ENCODE results near the gene KIF4A.

The KIF4A gene

DNA sequence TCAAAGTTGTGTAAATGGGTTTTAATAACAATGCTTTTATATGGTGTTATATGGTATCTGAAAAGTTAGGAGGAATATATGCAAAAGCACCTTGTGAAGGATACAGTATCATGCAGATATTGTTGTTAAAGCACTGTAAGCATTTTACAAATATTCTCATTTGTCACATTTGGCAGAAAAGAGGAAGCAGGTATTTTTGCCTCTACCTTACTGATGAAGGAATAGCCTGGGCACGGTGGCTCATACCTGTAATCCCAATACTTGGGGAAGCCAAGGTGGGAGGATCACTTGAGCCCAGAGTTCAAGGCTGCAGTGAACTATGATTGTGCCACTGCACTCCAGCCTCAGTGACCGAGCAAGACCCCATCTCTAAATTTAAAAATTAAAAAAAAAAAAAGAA, 121.0 kb downstream of the KIF4A start:
- DNase-seq: no peak

DNA sequence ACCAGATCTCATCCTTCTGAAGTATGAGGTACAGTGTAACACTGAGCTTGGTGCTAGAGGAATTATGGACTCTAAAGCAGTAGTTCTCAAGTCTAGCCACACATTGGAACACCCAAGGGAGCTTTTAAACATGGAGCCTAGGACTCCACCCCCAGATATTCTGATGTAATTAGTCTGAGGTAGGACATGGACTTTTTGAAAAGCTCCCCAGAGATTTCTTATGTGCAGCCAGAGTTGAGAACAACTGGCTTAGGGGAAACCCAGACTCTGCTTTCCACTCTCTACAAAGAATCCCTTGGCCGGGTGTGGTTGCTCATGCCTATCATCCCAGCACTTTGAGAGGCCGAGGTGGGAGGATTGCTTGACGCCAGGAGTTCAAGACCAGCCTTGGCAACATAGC, 121.6 kb downstream of the KIF4A start:
- no peak for DNase-seq

DNA sequence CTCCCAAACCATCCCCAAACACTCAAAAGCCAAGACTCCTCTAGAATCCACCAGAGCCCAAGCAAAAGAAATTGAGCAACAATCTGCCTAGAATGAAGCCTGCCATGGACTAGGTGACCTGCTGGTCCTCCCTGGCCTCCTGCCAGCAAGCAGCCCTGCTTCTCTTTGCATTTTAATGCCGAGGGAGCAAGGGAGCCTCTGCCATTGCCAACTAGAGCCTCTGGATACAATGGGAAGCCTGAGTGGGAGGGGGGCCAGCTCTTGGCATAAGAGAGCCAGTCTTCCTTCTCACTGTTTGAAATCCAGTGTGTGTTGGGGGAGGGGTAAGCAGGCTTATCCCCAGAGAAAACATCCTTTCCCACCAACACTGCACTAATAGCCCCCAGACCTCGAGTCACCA, 131.7 kb downstream of the KIF4A start:
- DNase-seq: no peak

DNA sequence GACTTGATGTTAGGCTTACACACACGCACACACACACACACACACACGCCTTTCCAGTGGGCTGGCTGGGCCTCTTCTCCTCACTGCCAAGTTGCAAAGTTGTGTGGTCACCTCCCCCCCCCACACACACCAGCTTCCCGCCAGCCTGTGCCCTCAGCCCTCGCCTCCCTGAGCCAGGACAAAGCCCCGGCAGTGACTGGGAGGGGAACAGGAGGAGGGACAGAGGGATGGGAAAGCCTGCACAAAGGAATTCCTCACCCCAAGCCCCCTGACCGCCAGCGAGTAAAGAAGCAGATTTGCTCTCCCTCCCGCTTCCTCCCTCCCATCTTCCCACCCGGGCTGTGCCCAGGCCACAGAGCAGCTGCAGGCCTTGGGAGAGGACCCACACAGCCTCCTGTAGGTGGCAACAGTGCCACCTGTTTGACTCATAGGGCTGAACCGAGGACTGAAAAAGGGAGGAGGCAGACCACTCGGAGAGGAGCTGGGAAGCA, 133.0 kb downstream of the KIF4A start, which contains the start of gene GDPD2:
TSS of gene GDPD2 (plus strand) at position 464 of the 491 bp plus-strand sequence. CDS start 1,671 bp downstream, outside the sequence.
- DNase-seq: no peak

DNA sequence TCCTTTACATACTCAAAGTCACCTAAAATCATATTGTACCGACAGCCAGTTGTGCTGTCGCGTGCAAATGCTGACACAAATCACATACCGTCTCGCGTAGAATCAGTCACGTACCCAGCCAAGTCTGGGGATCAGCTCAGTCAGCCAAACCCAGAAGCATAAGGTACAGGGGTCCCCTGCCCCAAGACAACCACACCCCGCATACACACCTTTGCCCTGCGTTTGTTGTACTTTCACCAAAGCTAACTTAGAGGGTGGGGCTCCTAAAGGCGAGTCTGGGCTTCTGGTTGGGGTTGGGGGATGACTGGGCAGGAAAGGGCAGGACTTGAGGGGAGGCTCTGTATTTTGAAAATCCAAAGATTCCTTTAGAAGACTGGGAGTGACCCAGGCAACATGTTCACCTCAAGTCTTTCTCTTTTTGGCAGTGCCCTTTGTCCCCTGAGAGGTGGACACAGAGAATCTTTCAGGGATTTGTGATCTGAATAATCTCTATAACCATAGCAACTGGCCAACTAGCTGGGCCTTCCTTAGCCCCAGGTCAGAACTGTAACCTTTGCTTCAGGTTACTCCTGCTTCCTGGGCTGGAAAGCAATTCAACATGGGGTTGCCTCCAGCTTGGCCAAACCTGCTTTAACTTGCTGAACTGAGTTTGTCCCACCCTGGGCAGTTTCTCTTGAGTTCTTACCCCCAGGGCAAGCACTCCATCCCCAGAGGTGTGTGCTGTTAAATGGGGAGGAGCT, 134.2 kb downstream of the KIF4A start:
- no peak for DNase-seq

DNA sequence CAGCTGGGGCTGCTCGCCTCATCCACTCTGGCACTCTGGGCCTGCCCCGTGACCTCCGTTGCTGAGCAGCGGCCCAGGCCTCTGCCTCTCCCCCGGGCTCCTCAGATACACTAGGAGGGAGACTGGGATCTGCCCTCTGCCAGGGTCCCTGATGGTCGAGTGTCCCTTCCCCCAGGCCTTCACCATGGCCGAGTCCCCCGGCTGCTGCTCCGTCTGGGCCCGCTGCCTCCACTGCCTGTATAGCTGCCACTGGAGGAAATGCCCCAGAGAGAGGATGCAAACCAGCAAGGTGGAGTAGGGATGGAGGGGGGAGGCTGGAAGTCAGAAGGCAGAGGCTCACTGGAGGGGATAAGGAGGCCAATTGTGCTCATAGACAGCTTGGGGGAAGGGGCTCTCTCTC, 134.9 kb downstream of the KIF4A start:
- DNase-seq: no peak

DNA sequence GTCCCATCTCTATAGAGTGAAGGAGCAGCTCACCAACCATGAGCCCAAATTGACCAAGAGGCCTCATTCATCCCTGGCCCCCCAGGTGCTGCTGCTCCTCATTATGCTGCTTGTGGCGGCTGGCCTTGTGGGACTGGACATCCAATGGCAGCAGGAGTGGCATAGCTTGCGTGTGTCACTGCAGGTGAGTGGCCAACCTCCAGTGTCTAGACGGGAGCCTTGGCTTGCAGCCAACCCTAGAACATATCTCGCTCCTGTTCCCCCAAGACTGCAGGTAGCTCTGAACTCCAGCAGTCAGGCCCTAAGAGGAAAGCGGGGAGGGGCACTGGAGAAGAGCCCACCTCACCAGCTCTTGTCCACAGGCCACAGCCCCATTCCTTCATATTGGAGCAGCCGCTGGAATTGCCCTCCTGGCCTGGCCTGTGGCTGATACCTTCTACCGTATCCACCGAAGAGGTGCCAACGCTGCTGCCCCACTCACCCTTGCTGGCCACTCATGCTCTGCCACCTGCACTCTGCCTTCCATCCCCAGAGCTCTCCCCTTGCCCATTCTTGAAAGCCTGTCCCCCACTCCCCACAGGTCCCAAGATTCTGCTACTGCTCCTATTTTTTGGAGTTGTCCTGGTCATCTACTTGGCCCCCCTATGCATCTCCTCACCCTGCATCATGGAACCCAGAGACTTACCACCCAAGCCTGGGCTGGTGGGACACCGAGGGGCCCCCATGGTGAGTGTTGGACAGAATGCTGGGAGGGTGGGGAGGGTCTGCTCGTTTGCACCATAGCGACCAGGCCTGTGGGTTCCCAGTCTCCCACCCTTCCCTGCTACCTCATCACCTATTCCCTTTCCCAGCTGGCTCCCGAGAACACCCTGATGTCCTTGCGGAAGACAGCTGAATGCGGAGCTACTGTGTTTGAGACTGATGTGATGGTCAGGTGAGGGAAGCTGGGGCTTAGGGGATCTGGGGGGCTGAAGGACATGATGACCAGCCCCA, 136.7 kb downstream of the KIF4A start:
- no peak for DNase-seq

DNA sequence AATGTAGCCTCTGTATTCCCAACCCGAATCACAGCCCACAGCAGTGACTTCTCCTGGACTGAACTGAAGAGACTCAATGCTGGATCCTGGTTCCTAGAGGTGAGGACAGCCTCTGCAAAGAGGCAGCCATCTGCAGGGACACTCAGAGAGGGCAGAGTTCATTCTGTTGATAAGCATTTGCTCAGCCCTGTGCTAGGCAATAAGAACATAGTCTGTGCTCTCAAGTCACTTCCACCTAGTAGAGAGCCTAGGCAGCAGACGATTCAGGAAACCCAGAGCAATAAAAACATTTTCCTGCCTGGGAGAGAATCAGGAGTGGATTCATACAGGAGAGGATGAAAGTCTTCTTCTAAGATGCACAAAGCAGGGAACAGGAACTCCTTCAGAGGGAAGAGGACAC, 137.5 kb downstream of the KIF4A start:
- no peak for DNase-seq

DNA sequence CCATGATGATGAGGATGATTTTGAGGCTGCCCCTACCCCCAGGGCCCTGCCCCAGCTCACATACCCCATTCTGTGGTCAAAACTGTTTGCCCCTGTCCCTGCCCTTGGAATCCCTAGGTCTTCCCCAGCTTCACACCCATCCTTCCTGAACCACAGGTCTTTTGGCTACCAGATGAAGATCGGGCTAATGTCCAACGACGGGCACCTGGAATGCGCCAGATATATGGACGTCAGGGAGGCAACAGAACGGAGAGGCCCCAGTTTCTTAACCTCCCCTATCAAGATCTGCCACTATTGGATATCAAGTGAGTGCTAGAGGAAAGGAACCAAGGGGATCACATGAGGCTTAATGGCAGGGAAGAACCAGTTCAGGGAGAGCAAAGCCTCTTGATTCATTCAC, 139.9 kb downstream of the KIF4A start:
- DNase-seq: no peak

DNA sequence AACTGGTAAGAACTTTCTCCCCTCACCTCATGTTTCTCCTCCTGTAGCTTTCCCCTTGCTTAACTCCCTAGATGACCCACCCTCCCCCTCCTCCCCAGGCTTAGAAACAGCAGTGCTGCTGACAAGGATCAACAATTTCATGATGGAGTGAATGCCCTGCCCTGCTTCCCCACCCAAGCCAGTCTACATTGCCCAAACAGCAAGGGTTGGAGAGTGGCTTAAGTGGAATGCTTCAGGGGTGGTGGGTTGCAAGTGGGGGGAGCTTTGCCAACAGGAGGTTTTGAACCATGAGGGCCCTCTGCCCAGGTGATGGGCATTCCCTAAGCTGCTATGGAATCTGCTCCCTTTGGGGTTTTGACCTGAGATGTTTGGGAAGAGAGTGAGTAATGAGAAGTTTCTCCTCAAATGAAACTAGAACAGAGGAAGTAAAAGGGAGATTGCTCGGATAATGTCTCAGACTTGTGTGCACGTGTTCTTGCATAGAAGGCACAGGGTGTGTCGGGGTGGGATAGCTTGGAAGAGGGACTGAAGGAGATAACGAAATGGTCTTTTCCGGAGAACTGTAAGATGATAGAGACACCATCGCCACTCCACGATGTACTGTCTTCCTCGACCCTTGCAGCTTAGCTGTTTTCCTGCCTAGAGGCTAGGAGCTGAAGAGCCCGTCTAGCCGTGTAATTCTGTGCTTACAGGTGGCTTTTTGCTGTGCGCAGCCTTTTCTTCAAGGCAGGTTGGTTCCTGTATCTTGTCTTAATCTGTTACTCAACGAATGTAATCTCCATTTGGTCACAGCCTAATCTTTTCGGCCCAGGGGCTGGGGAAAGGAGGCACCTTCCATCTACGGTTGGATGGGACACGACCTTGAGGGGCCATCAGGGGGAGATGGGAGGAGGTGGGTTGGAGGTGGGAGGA, 143.3 kb downstream of the KIF4A start:
- no peak for DNase-seq

DNA sequence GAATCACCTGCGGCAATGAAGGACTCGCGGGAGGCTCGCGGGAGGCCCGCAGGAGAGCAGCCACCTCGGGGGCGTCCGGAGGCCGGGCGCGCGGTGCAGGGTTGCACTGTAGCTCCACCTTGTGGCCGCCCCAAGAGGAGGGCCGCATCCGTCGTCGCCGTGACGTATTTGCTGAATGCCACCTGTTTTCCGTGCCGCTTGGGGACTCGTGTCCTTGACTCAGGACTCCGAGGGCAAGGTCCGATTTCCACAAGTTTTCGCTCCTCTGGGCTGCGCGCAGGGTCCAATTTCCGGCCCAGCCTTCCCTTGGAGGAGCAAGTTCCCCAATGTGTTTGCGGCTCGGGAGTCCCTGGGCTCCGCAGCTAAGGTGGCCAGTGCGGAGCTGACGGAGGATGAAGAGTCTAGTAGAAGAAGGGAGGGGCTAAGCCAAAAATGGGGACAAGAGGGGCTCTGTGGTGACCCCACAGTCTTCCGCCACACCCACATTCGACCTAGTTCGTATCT, 144.0 kb downstream of the KIF4A start:
- DNase-seq: peak; percentile 32 to 52 (median 41)

DNA sequence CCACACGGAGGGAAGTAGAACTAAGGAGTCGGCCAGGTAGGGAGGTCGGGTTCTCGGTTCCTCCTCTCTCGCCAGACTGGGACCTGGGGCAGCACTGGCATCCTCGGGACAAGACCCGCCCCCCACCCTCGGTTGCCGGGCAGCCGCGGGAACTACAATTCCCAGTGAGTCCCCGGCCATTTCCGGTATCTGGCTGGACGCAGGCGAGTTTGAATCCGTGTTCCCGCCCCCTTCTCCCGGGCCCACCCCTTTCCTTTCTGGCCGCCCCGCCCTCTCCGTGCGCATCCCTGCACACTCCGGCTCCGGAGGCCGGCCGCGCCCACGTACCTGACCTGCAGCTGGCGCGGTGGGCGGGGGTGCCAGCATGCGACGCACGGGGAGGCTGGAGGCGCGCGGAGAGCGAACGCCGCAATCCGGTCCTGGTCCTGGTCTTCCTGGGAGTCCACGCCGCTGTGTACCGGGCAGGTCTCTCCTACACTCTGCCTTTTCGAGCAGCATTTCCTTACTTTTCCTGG, 144.5 kb downstream of the KIF4A start:
- DNase-seq: peak; percentile 13 to 37 (median 20)

DNA sequence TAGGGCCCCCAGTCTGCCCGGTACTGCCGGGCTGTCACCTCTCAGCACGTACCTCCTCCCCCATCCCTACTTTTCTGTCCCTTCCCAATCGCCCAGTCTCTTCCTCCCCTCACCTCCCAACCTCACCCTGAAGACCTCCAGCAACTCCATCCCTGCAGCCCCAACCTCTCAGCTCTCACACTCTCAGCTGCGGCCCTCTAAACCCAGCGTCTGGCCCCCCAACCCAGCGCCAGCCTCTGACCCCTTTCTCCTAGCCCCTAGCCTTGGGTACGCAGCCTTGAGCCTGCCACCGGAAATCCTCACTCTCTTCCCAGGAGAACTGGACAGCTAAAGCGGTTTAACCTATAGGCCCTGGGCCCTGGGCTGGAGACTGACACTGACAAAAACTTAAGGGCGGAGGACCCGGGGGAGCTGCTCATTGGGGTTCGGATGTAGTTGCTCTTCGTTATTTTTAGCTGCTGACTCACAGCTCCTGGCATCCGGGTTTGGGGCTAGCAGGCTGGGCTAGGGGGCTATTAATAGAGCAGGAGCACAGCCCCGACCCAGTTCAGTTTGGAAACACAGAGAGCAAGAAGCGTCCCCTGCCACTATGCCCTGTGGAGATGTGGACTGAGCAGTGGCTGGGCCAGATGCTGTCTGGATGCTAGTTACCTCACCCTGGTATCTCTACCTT, 145.1 kb downstream of the KIF4A start:
- DNase-seq: no peak

DNA sequence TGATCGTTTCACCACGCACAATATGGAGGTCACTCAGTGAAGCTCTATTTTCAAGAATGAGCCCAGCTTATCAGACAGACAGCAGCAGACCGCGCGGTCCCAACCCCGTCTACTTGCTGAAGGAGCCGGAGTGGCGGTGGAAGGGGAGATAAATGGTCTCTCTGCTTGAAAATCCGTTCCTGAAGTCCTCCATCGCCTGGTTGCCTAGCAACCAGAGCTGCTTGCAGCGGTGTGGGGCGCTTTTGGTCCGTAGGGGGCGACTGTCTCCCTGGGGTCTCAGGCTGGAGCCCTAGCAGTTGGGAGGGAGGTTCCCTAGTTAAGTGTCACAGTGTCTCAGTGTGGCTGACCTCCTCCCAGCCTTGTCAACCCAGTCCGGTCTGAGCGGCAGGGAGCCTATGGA, 146.4 kb downstream of the KIF4A start:
- no peak for DNase-seq

DNA sequence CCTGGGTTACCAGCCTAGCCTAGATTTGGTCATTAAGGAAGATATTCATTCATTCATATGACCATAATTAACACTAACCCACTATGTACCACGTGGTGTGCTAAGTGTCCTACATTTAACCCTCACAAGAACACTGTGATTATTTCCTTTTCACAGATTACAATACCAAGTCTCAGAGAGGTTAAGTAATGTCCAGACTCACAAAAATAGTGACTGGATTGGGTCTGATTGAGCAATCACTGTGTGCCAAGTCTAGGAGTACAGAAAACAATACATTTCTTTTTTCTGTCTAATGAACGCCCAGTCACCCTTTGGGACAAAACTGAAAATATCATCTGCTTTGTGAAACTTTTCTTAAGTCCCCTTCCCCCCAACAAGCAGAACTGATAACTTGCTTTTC, 147.1 kb downstream of the KIF4A start:
- DNase-seq: no peak

DNA sequence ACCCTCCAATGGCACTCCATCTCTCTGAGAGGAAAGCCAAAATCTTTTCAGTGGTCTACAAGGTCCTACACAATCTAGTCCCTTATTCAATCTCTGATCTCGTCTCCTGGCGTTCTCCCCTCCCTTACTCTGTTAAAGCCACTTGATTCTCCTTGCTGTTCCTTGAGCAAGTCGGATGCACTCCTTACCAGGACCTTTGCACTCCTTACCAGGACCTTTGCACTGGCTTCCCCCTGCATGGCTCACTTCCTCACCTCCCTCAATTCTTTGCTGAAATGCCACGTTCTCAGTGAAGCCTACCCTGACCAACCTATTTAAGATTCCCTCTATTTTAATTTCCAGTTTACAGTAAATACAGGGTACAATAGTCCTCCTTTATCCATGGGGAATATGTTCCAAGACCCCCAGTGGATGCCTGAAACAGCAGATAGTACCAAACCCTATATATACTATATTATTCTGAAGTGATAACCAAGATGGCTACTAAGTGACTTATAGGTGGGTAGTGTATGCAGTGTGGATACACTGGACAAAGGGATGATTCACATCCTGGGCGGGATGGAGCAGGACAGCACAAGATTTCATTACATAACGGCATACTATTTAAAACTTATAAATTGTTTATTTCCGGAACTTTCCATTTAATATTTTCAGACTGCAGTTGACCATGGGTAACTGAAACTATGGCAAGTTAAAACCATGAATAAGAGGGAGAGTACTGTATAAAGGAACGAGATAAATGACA, 148.2 kb downstream of the KIF4A start:
- DNase-seq: no peak

DNA sequence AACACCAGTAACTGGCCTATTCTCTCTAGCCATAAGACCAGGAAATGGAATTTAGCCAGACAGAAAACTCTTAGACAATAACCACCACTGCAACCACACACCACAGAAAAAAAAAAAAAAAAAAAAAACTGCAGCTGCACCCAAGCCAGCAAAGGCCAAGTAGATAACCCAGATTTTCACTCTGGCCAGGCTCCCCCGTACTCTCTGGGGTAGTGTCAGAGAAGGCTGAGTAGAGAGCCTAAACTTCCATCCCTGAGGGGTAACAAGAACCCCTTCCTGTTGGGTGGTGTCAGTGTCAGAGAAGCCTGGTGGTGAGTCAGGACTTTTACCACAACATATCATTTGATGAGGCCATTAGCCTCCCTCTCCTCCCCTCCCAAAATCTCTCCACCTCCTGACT, 149.1 kb downstream of the KIF4A start:
- DNase-seq: no peak

DNA sequence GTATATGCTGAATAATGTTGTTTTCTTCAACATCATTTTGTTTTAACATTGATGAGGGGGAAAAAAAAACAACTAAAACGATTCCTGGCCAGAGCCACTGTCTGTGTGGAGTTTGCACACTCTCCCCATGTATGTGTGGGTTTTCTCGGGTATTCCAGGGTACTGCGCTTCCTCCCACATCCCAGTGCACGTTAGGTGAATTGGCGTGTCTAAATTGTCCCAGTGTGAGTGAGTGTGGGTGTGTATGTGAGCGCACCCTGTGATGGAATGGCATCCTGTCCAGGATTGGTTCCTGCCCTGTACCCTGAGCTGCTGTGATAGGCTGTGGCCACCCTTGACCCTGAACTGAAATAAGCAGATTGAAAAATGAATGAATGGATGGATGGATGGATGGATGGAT, 152.3 kb downstream of the KIF4A start:
- no peak for DNase-seq

DNA sequence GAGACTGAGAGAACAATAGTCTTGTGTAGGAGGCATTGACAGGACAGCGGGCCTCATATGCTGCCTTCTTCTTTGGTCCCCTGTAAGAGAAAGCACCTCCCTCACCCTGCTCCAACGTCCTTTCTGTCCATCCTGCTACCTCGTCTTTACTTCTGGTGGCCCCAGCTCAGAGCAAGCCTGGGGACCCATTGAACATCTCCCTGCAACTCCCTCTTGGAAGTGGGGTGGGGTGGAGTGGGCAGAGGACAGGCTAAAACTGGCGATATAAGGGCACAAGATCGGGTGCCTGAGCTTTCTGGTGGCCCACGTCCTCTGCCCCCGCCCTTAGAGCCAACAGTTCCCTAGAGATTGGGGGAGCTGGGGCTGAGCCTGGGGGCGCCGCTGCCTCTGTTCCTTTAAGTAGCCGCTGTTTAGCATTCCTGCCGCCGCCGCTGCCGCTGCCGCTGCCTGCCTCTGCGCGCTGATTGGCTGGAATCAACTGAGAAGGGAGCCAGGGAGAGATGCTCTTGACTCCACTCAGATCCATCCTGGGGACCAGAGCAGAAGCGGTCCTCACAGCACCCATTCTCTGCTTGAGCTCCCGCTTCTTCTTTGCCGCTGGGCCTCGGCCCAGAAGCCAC, 154.5 kb downstream of the KIF4A start, which contains the start of gene DLG3:
TSS of gene DLG3 (plus strand) at position 510 of the 620 bp plus-strand sequence. CDS start 367 bp downstream, outside the sequence.
- DNase-seq: peak in 1 of 4 experiments; percentile 1
